OCI-LY3 (cell line): ENCODE data around the gene C19orf73.

Experiments
- H2AFZ ChIP-seq: fragments of 200-600, 300-600 bp; shearing (Covaris generic); 2 replicates; pipeline ENCODE4 v1.6.0; 2014; ENCODE audit warnings: antibody characterized with exemption, low read depth, low read length
- H3K27ac ChIP-seq: fragments of 200-600, 300-600 bp; sonication (generic); 2 replicates; pipeline ENCODE4 v1.5.1; 2014; ENCODE audit warnings: mild to moderate bottlenecking, low read length, moderate library complexity, mixed read lengths
- H3K27me3 ChIP-seq: fragments of 200-600, 300-600 bp; sonication (generic); 2 replicates; pipeline ENCODE4 v1.6.1; 2014; ENCODE audit warnings: low read depth, low read length, mixed read lengths
- H3K36me3 ChIP-seq: fragments of 200-600, 300-600 bp; sonication (generic); replicated peaks from 2 replicates; pipeline ENCODE3; 2014; ENCODE audit warnings: low read depth, low read length, mixed read lengths
- H3K4me1 ChIP-seq: fragments of 300-600, 200-600 bp; sonication (generic); 2 replicates; pipeline ENCODE4 v1.6.1; 2014; ENCODE audit warnings: low read length, mixed read lengths
- H3K4me2 ChIP-seq: fragments of 200-600, 300-600 bp; sonication (generic); 2 replicates; pipeline ENCODE4 v1.6.1; 2014; ENCODE audit warnings: low read length, mixed read lengths
- H3K4me3 ChIP-seq: fragments of 300-600, 200-600 bp; sonication (generic); 2 replicates; pipeline ENCODE4 v1.5.1; 2014; ENCODE audit warnings: antibody characterized with exemption, mild to moderate bottlenecking, low read length, moderate library complexity
- H3K79me2 ChIP-seq: fragments of 300-600, 200-600 bp; shearing (Covaris generic); 2 replicates; pipeline ENCODE4 v1.6.1; 2014; ENCODE audit warnings: mild to moderate bottlenecking, low read length, mixed read lengths
- H3K9ac ChIP-seq: fragments of 300-600, 200-600 bp; shearing (Covaris generic); 2 replicates; pipeline ENCODE4 v1.6.0; 2014; ENCODE audit warnings: mild to moderate bottlenecking, low read length, moderate library complexity
- H3K9me3 ChIP-seq: fragments of 200-600, 300-600 bp; shearing (Covaris generic); 2 replicates; pipeline ENCODE4 v1.6.1; 2014; ENCODE audit warnings: low read length, mixed read lengths; ENCODE audit not compliant: insufficient read depth
- H4K20me1 ChIP-seq: fragments of 200-600, 300-600 bp; sonication (generic); 2 replicates; pipeline ENCODE4 v1.6.1; 2016; ENCODE audit warnings: low read length, mixed read lengths; ENCODE audit not compliant: insufficient read depth
- CTCF ChIP-seq: fragments of 200-600, 300-600 bp; sonication (generic); IDR thresholded peaks from 2 replicates; pipeline ENCODE4 v1.5.1; 2014; ENCODE audit warnings: antibody characterized with exemption, low read length, low read depth
- EZH2phosphoT487 ChIP-seq: fragments of 200-600 bp; shearing (Covaris generic); IDR thresholded peaks from 2 replicates; pipeline ENCODE4 v1.6.1; 2018; ENCODE audit warnings: antibody characterized with exemption, mixed run types, low read depth

The C19orf73 gene

GRCh38 chr19:49110567-49110966 lies 8.4 kb downstream of the C19orf73 start:
- H4K20me1 ChIP-seq: peaks cover 25% of the 10 kb centered on the region
- H3K27me3 ChIP-seq: no peaks in the 10 kb centered on the region
- H3K27ac ChIP-seq: no peak overlapping the region
- no peak overlapping the region for H3K4me3 ChIP-seq
- H3K36me3 ChIP-seq: peaks cover 44% of the 10 kb centered on the region
- TF ChIP-seq EZH2phosphoT487: no peak
- TF ChIP-seq CTCF: no peak
- H2AFZ ChIP-seq: no peak overlapping the region
- no peak overlapping the region for H3K9ac ChIP-seq
- peaks cover 5% of the 10 kb centered on the region for H3K4me1 ChIP-seq
- H3K79me2 ChIP-seq: no peaks in the 10 kb centered on the region
- H3K4me2 ChIP-seq: no peak overlapping the region
- H3K9me3 ChIP-seq: no peaks in the 10 kb centered on the region

- TF ChIP-seq EZH2phosphoT487 (no peak), CTCF (no peak)
- no peaks in the 10 kb centered on the region for H3K9me3 ChIP-seq
- H2AFZ ChIP-seq: no peak overlapping the region
- H4K20me1 ChIP-seq: peaks cover 25% of the 10 kb centered on the region
- H3K27me3 ChIP-seq: no peaks in the 10 kb centered on the region
- H3K27ac ChIP-seq: no peak overlapping the region
- no peak overlapping the region for H3K4me3 ChIP-seq
- no peaks in the 10 kb centered on the region for H3K79me2 ChIP-seq
- H3K4me2 ChIP-seq: no peak overlapping the region
- H3K4me1 ChIP-seq: peaks cover 5% of the 10 kb centered on the region
- H3K36me3 ChIP-seq: peaks cover 49% of the 10 kb centered on the region
- H3K9ac ChIP-seq: no peak overlapping the region
Observed at GRCh38 chr19:49109569-49110233, 9.2 kb downstream of the C19orf73 start.

GRCh38 chr19:49109051-49109450 lies 9.9 kb downstream of the C19orf73 start:
- Histone ChIP-seq H3K4me2 (no peak overlapping the region), H3K27me3 (no peaks in the 10 kb centered on the region), H3K27ac (no peak overlapping the region), H3K9ac (no peak overlapping the region), H2AFZ (no peak overlapping the region), H3K4me1 (peaks cover 5% of the 10 kb centered on the region), H3K4me3 (no peak overlapping the region), H4K20me1 (peaks cover 28% of the 10 kb centered on the region), H3K36me3 (peaks cover 55% of the 10 kb centered on the region), H3K79me2 (no peaks in the 10 kb centered on the region), H3K9me3 (no peaks in the 10 kb centered on the region)
- TF ChIP-seq CTCF (no peak), EZH2phosphoT487 (no peak)

GRCh38 chr19:49107625-49108459 lies 11.1 kb downstream of the C19orf73 start:
- H3K27me3 ChIP-seq: no peaks in the 10 kb centered on the region
- H4K20me1 ChIP-seq: peaks cover 31% of the 10 kb centered on the region
- no peak overlapping the region for H3K27ac ChIP-seq

More at GRCh38 chr19:49107625-49108459, 11.1 kb downstream of the C19orf73 start:
- H3K4me1 ChIP-seq: no peaks in the 10 kb centered on the region
- no peak overlapping the region for H3K4me3 ChIP-seq
- H3K9me3 ChIP-seq: no peaks in the 10 kb centered on the region
- no peak overlapping the region for H3K9ac ChIP-seq
- no peak overlapping the region for H2AFZ ChIP-seq
- no peak overlapping the region for H3K4me2 ChIP-seq
- peaks cover 66% of the 10 kb centered on the region for H3K36me3 ChIP-seq
- no peaks in the 10 kb centered on the region for H3K79me2 ChIP-seq
- TF ChIP-seq CTCF: no peak
- no peak for TF ChIP-seq EZH2phosphoT487
